ENCODE results near the gene PPP1R36.

- TF ChIP-seq, protein P1, sequence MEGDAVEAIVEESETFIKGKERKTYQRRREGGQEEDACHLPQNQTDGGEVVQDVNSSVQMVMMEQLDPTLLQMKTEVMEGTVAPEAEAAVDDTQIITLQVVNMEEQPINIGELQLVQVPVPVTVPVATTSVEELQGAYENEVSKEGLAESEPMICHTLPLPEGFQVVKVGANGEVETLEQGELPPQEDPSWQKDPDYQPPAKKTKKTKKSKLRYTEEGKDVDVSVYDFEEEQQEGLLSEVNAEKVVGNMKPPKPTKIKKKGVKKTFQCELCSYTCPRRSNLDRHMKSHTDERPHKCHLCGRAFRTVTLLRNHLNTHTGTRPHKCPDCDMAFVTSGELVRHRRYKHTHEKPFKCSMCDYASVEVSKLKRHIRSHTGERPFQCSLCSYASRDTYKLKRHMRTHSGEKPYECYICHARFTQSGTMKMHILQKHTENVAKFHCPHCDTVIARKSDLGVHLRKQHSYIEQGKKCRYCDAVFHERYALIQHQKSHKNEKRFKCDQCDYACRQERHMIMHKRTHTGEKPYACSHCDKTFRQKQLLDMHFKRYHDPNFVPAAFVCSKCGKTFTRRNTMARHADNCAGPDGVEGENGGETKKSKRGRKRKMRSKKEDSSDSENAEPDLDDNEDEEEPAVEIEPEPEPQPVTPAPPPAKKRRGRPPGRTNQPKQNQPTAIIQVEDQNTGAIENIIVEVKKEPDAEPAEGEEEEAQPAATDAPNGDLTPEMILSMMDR (IDR thresholded peaks at IDR 0.05), result no peak
- TF ChIP-seq POLR2A (IDR thresholded peaks at IDR 0.05), result no peak
These were observed 22.8 kb downstream of the PPP1R36 start for GRCh38 chr14:64572386-64573104.
